Measurements from ENCODE around the gene PHRF1. TPM values are rescaled to one million over a fixed set of nuclear protein-coding genes. Genes with fewer than 3 reads are reported as not detected.

The PHRF1 gene
- total RNA-seq, 1 donor: 27.5 TPM

DNA sequence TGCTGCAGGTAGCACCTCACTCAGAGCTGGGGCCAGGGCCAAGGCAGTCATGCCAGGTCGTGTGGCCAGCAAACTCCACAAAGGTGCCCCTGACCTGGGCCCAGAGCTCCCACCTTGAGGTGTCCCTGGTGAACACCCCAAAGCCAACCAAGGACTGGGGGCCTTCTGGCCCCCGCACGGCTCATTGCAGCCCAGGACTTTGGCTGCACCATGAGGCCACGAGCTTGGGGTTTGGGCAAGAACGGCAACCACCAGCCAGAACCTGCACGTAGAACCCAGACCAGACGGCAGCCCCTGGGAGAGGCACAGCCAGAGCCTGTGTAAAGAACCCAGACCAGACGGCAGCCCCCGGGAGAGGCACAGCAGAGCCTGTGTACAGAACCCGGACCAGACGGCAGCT is 31.1 kb upstream of the PHRF1 start:
- no peak for TF ChIP-seq CTCF (IDR thresholded peaks at IDR 0.05; ENCODE audit: extremely low read depth, low read depth, low read length)
- Histone ChIP-seq H4K20me1 (ENCODE audit: insufficient read depth, low read length) (no peaks in the 10 kb centered on the region), H2AFZ (ENCODE audit: low read length) (no peak overlapping the region), H3K27me3 (ENCODE audit: insufficient read depth, low read length) (no peaks in the 10 kb centered on the region), H3K4me3 (ENCODE audit: insufficient read depth, low read length) (no peak overlapping the region), H3K4me1 (ENCODE audit: insufficient read depth, low read length) (no peaks in the 10 kb centered on the region), H3K27ac (ENCODE audit: low read depth, low read length) (no peak overlapping the region), H3K79me2 (ENCODE audit: insufficient read depth, low read length) (no peaks in the 10 kb centered on the region), H3K36me3 (ENCODE audit: insufficient read depth, low read length) (no peaks in the 10 kb centered on the region), H3K4me2 (ENCODE audit: insufficient read depth, low read length) (no peak overlapping the region), H3K9me3 (ENCODE audit: low read depth, low read length) (no peaks in the 10 kb centered on the region)
- DNase-seq (ENCODE audit: insufficient read length, low spot score, missing footprints): peak; percentile 47

- Histone ChIP-seq H3K4me3 (ENCODE audit: insufficient read depth, low read length) (no peak overlapping the region), H4K20me1 (ENCODE audit: insufficient read depth, low read length) (no peaks in the 10 kb centered on the region), H3K4me2 (ENCODE audit: insufficient read depth, low read length) (no peak overlapping the region), H3K36me3 (ENCODE audit: insufficient read depth, low read length) (no peaks in the 10 kb centered on the region), H3K27me3 (ENCODE audit: insufficient read depth, low read length) (peaks cover 3% of the 10 kb centered on the region), H3K9me3 (ENCODE audit: low read depth, low read length) (no peaks in the 10 kb centered on the region), H3K4me1 (ENCODE audit: insufficient read depth, low read length) (no peaks in the 10 kb centered on the region), H2AFZ (ENCODE audit: low read length) (no peak overlapping the region), H3K27ac (ENCODE audit: low read depth, low read length) (no peak overlapping the region), H3K79me2 (ENCODE audit: insufficient read depth, low read length) (no peaks in the 10 kb centered on the region)
- TF ChIP-seq CTCF (IDR thresholded peaks at IDR 0.05; ENCODE audit: extremely low read depth, low read depth, low read length): no peak
- DNase-seq (ENCODE audit: insufficient read length, low spot score, missing footprints): no peak
These were observed 27.3 kb upstream of the PHRF1 start for GRCh38 chr11:548700-549603.

GRCh38 chr11:550021-550745 is 26.1 kb upstream of the PHRF1 start:
- H3K36me3 ChIP-seq (ENCODE audit: insufficient read depth, low read length): no peaks in the 10 kb centered on the region
- no peak overlapping the region for H3K4me2 ChIP-seq (ENCODE audit: insufficient read depth, low read length)
- H4K20me1 ChIP-seq (ENCODE audit: insufficient read depth, low read length): no peaks in the 10 kb centered on the region
- H3K27ac ChIP-seq (ENCODE audit: low read depth, low read length): no peak overlapping the region
- TF ChIP-seq CTCF (IDR thresholded peaks at IDR 0.05; ENCODE audit: extremely low read depth, low read depth, low read length): no peak
- H3K9me3 ChIP-seq (ENCODE audit: low read depth, low read length): no peaks in the 10 kb centered on the region
- H3K79me2 ChIP-seq (ENCODE audit: insufficient read depth, low read length): no peaks in the 10 kb centered on the region
- H3K27me3 ChIP-seq (ENCODE audit: insufficient read depth, low read length): peaks cover 13% of the 10 kb centered on the region
- DNase-seq (ENCODE audit: insufficient read length, low spot score, missing footprints): no peak
- no peaks in the 10 kb centered on the region for H3K4me1 ChIP-seq (ENCODE audit: insufficient read depth, low read length)
- no peak overlapping the region for H3K4me3 ChIP-seq (ENCODE audit: insufficient read depth, low read length)
- H2AFZ ChIP-seq (ENCODE audit: low read length): no peak overlapping the region

GRCh38 chr11:550746-551085 is 25.6 kb upstream of the PHRF1 start:
- Histone ChIP-seq H3K79me2 (ENCODE audit: insufficient read depth, low read length) (no peaks in the 10 kb centered on the region), H2AFZ (ENCODE audit: low read length) (no peak overlapping the region), H3K27me3 (ENCODE audit: insufficient read depth, low read length) (peaks cover 18% of the 10 kb centered on the region), H3K36me3 (ENCODE audit: insufficient read depth, low read length) (no peaks in the 10 kb centered on the region), H3K27ac (ENCODE audit: low read depth, low read length) (no peak overlapping the region), H3K4me1 (ENCODE audit: insufficient read depth, low read length) (no peaks in the 10 kb centered on the region), H3K4me3 (ENCODE audit: insufficient read depth, low read length) (no peak overlapping the region), H4K20me1 (ENCODE audit: insufficient read depth, low read length) (no peaks in the 10 kb centered on the region), H3K9me3 (ENCODE audit: low read depth, low read length) (no peaks in the 10 kb centered on the region), H3K4me2 (ENCODE audit: insufficient read depth, low read length) (no peak overlapping the region)
- TF ChIP-seq CTCF (IDR thresholded peaks at IDR 0.05; ENCODE audit: extremely low read depth, low read depth, low read length): no peak
- DNase-seq (ENCODE audit: insufficient read length, low spot score, missing footprints): no peak
